WTC11 (cell line): ENCODE data around the gene CYP2U1.

Experiments
- ELF4 ChIP-seq: sonication (generic); formaldehyde crosslinking; IDR thresholded peaks from 2 replicates; pipeline ENCODE4 v1.8.1; 2022; ENCODE audit warnings: low read depth, mild to moderate bottlenecking, moderate library complexity, missing genetic modification reagents
- JUN ChIP-seq: sonication (generic); formaldehyde crosslinking; IDR thresholded peaks from 2 replicates; pipeline ENCODE4 v1.8.0; 2023; ENCODE audit warnings: mild to moderate bottlenecking, missing genetic modification reagents
- TF ChIP-seq, protein P1 (sequence below): fragments of 200-600 bp; IDR thresholded peaks from 2 replicates; pipeline ENCODE4 v1.8.0; 2022; ENCODE audit warnings: antibody characterized with exemption

GRCh38 chr4:107977966-107978705, 46.8 kb downstream of the CYP2U1 start:
- TF ChIP-seq JUN, result no peak
- TF ChIP-seq, protein P1, sequence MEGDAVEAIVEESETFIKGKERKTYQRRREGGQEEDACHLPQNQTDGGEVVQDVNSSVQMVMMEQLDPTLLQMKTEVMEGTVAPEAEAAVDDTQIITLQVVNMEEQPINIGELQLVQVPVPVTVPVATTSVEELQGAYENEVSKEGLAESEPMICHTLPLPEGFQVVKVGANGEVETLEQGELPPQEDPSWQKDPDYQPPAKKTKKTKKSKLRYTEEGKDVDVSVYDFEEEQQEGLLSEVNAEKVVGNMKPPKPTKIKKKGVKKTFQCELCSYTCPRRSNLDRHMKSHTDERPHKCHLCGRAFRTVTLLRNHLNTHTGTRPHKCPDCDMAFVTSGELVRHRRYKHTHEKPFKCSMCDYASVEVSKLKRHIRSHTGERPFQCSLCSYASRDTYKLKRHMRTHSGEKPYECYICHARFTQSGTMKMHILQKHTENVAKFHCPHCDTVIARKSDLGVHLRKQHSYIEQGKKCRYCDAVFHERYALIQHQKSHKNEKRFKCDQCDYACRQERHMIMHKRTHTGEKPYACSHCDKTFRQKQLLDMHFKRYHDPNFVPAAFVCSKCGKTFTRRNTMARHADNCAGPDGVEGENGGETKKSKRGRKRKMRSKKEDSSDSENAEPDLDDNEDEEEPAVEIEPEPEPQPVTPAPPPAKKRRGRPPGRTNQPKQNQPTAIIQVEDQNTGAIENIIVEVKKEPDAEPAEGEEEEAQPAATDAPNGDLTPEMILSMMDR, result no peak
- TF ChIP-seq ELF4, result no peak
